GM12873 (cell line): ENCODE measurements around the gene LRRC8B.

Experiments
- TF ChIP-seq, protein P1 (sequence below): IDR thresholded peaks from 2 replicates; pipeline ENCODE4 v1.5.1; 2012; ENCODE audit warnings: low read depth, mild to moderate bottlenecking, moderate library complexity, low read length, control low read depth; ENCODE audit not compliant: insufficient read depth; ENCODE audit errors: missing control alignments

The LRRC8B gene

GRCh38 chr1:89527750-89528381 is 3.2 kb downstream of the LRRC8B start:
- TF ChIP-seq, protein P1, sequence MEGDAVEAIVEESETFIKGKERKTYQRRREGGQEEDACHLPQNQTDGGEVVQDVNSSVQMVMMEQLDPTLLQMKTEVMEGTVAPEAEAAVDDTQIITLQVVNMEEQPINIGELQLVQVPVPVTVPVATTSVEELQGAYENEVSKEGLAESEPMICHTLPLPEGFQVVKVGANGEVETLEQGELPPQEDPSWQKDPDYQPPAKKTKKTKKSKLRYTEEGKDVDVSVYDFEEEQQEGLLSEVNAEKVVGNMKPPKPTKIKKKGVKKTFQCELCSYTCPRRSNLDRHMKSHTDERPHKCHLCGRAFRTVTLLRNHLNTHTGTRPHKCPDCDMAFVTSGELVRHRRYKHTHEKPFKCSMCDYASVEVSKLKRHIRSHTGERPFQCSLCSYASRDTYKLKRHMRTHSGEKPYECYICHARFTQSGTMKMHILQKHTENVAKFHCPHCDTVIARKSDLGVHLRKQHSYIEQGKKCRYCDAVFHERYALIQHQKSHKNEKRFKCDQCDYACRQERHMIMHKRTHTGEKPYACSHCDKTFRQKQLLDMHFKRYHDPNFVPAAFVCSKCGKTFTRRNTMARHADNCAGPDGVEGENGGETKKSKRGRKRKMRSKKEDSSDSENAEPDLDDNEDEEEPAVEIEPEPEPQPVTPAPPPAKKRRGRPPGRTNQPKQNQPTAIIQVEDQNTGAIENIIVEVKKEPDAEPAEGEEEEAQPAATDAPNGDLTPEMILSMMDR: no peak

DNA sequence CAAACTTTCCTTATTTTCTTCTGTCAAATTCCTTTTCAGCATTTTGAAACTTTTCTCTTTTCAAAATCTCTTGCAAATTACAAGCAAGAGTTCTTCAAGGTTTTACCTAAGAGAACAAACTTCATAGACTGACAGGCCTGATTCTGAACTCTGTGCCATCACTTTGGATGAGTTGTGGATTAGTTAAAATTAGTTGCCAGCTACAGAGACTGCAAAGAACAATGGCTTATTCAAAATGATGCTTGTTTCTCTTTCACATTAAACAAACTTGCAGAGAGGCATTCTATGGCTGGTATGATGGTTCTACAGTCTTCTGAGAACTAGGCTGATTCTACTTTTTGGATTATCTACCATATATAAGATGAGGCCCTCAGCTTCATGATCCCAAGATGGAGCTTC is 3.8 kb downstream of the LRRC8B start:
- TF ChIP-seq, protein P1: no peak

GRCh38 chr1:89529196-89529595 is 4.6 kb downstream of the LRRC8B start:
- TF ChIP-seq, protein P1: no peak

DNA sequence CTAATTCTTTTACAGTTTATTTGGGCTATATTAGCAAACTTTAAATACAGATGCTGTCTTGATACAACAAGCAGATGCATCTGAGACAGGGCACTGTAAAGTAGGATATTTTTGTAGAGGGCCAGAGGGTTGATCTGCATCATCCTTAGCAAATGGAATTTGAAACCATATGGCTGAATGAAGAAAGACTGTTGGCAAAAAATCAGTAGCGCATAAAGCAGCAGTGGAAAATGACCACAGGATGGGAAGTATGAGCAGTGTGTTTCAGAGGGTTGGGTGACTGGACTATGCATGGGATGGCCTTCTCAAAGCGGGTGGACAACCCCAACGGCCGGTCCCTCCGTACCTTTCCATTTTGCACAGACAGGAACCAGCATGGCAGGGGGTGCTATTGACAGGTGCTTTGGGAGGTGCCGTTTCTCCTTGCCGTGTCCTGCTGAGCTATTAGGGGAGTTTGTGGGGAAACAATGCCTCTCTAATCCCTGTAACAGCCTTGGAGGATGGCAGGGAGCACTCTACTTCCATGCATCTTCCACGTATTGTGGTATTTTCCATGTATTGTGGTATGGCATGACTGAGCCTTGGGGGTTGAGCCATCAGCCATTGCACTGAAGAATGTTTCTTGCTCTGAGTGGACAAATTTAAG is 5.9 kb downstream of the LRRC8B start:
- TF ChIP-seq, protein P1: no peak

- TF ChIP-seq, protein P1: no peak
Measured at GRCh38 chr1:89531480-89532139, 7.0 kb downstream of the LRRC8B start.

GRCh38 chr1:89532228-89532627 is 7.6 kb downstream of the LRRC8B start:
- TF ChIP-seq, protein P1: no peak

DNA sequence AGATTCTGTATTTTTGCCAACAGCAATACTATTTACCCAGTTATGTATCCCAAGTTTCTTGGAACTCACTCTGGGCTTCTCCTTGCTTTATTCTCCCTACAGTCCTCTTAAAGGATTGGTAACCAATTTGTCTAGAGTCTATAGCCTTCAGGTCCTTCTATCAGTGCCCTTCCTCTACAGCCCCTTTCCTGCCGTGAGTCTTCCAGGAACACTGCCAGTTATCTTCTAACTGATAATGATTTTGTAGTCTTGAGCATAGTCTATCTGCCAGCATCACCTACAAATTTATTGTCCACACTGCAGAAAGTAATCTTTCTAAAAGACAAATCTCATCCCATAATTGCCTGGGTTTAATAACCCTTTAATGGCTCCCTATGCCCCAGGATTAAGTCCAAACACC is 8.2 kb downstream of the LRRC8B start:
- TF ChIP-seq, protein P1: no peak
